ENCODE results near the gene ST6GALNAC4.

Gene ST6GALNAC4, protein sequence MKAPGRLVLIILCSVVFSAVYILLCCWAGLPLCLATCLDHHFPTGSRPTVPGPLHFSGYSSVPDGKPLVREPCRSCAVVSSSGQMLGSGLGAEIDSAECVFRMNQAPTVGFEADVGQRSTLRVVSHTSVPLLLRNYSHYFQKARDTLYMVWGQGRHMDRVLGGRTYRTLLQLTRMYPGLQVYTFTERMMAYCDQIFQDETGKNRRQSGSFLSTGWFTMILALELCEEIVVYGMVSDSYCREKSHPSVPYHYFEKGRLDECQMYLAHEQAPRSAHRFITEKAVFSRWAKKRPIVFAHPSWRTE

DNA sequence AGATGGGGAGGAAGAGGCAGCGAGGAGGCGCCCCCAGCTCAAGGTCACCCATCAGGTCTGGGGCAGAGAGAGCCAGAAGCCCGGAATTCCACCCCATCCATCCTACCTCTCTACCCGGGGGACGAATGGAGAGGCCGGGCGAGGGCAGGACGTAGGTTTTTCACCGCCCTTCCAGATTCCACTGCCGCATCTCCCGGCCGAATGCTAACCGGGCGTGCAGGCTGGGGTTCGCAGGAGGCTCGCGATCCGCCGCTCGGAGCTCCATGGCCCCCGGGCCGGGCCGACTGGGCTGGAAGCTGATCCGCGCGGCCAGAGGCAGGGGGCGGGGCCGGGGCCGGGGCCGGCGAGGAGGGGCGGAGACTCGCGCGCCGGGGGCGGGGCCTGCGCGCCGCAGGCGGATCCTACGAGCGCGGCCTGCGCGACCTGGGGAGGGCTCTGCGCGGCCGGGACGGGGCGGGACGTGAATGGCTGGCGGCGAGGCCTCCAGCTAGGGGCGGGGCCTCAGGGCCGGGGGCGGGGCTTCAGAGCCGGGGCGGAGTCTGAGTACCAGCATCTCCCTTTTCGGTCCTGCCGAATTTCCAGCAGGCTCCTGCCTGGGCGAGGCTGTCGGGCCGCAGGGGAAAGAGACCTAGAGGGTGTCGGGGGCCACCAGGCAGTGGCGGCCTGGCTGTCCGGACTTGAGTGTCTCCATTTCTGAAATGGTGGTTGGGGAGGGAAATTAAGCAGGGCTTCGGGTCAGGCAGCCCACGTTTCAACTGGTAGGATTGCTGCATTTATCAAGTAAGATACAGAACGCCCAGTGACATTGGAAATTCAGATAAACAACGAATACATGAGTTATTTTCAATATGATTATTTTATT is at the start of gene ST6GALNAC4:
Gene ST6GALNAC4 (minus strand): TSS at position 322 of the 862 bp plus-strand sequence. CDS start 622 bp downstream, outside the sequence.
- peak; percentile 92 for DNase-seq (ENCODE audit: low spot score)

DNA sequence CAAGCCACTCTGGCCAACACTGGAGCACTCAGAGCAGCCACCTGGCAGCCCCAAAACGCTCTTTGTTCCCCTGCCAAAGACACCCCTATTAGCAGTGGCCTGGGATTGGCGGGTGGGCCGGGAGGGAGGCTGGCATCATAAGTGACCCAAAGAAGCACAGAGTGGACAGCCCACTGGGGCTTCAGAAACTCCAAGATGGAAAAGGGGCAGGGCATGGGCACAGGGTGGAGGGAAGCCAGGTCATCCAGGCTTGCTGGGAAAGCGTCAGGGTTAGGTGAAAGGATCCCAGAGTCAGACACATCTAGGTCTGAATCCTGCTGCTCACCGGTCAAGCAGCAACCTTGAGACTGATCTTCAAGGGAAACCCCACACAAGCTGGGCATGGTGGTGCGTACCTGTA is 49.1 kb upstream of the ST6GALNAC4 start:
- no peak for DNase-seq (ENCODE audit: low spot score)

GRCh38 chr9:127963359-127964064 is 46.7 kb upstream of the ST6GALNAC4 start:
- DNase-seq (ENCODE audit: low spot score) = no peak

- no peak for DNase-seq (ENCODE audit: low spot score)
Measured at GRCh38 chr9:127963041-127963358, 46.2 kb upstream of the ST6GALNAC4 start.

GRCh38 chr9:127962278-127962677 is 45.4 kb upstream of the ST6GALNAC4 start:
- DNase-seq (ENCODE audit: low spot score) = no peak

DNA sequence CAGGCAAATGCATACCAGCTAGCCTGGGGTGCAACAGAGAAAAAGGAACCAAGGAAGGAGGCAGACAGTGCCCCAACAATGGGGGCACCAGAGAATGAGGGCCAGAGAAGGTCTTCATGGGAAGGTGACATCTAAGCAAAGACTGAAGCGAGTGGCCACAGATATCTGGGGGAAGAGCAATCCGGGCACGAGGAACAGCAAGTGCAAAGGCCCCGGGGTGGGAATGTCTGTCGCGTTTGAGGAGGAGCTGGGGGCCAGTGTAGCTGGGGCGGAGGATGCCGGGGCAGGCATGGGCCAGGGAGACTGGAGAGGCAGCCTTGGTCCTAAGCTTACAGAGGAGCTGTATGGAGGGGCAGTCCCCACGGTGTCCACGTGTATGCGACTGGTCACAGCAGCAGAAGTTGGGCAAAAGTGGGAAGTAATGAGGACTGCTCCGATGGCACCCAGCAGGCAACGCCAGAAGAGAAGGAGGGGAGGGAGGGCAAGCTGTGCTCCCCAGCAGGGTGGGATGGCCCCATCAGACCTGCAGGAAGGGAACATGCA is 44.8 kb upstream of the ST6GALNAC4 start:
- no peak for DNase-seq (ENCODE audit: low spot score)

DNA sequence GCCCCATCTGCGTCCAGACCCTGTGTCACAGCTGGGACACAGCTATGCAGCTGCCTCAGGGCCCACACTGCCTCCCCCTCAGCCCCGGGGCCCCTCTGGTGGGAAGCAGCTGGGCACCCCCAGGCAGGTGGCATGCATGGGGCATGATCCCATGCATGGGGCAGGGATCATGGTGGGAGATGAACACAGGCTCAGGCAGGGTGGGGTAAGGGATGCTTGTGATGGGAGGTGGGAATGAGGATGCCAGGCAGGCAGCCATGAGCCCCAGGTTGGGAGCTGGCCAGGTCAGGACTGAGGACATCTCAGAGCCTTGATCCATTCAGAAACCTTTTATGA is 44.3 kb upstream of the ST6GALNAC4 start:
- no peak for DNase-seq (ENCODE audit: low spot score)

GRCh38 chr9:127960410-127961154 is 43.7 kb upstream of the ST6GALNAC4 start:
- no peak for DNase-seq (ENCODE audit: low spot score)

- DNase-seq (ENCODE audit: low spot score) = no peak
Measured at GRCh38 chr9:127959841-127960409, 43.1 kb upstream of the ST6GALNAC4 start.

DNA sequence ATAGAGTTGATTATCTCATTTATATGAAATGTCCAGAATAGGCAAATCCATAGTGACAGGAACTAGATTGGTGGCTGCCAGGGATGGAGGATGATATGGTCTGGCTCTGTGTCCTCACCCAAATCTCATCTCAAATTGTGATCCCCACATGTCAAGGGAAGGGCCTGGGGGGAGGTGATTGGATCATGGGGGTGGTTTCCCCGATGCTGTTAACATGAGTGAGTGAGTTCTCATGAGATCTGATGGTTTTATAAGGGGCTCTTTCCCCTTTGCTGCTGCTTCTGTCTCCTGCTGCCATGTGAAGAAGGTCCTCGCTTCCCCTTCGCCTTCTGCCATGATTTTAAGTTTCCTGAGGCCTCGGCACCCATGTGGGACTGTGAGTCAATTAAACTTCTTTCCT is 42.6 kb upstream of the ST6GALNAC4 start:
- DNase-seq (ENCODE audit: low spot score) = no peak

DNA sequence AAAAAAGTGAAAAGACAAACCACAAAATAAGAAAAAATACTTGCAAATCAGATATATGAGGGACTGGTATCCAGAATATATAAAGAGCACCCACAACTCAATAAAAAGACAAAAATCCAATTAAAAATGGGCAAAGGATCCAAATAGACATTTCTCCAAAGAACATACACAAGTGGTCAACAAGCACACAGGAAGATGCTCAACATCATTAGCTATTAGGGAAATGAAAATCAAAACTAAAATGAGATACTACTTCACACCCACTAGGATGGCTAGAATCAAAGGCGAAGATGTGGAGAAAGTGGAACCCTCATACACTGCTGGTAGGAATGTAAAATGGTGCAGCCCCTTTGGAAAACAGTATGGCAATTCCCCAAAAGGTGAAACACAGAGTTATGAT is 41.9 kb upstream of the ST6GALNAC4 start:
- no peak for DNase-seq (ENCODE audit: low spot score)

- DNase-seq (ENCODE audit: low spot score) = peak; percentile 95
Measured at GRCh38 chr9:127955294-127956015, 38.6 kb upstream of the ST6GALNAC4 start.

- DNase-seq (ENCODE audit: low spot score) = no peak
Measured at GRCh38 chr9:127954831-127955293, 38.0 kb upstream of the ST6GALNAC4 start.

GRCh38 chr9:127953768-127954505 is 37.1 kb upstream of the ST6GALNAC4 start:
- no peak for DNase-seq (ENCODE audit: low spot score)

DNA sequence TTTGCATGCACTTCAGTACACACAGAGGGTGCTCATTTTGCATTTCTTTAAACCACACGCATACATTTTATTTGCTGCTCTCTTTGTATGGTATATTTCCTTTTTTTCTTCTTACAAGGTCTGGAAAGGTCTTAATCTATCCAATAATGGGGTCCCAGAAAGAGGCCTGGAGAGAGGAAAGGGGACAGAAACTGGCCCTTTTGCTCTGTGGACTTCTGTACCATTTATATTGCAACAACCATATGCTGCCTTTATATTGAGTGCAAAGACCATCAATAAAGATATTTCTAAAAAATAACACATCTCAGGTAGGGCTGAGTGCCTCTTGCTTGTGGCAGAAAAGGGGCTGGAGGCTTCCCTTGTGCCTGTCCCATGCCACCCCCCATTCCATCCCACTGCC is 36.3 kb upstream of the ST6GALNAC4 start:
- no peak for DNase-seq (ENCODE audit: low spot score)

GRCh38 chr9:127950513-127951289 is 33.9 kb upstream of the ST6GALNAC4 start:
- DNase-seq (ENCODE audit: low spot score) = no peak

GRCh38 chr9:127949827-127950512 is 33.1 kb upstream of the ST6GALNAC4 start:
- no peak for DNase-seq (ENCODE audit: low spot score)

GRCh38 chr9:127947841-127948710 is 31.2 kb upstream of the ST6GALNAC4 start:
- no peak for DNase-seq (ENCODE audit: low spot score)
